H1 (cell line): ENCODE measurements around the gene TYK2. TPM values are rescaled to one million over a fixed set of nuclear protein-coding genes. Genes with fewer than 3 reads are reported as not detected.

Experiments
- BACH1 ChIP-seq: IDR thresholded peaks from 2 replicates; pipeline ENCODE4 v1.6.1; 2012; ENCODE audit warnings: low read length, improper control_type of control experiment
- BCL11A ChIP-seq, 2 experiments: IDR thresholded peaks; one replicate each; pipeline ENCODE4 v1.6.1; 2011; ENCODE audit warnings: low read depth in 2 of 2, low read length in 2 of 2, mild to moderate bottlenecking in 2 of 2
- CBX8 ChIP-seq: fragments of 300-800, 300-1000 bp; sonication (generic); IDR thresholded peaks from 2 replicates; pipeline ENCODE4 v1.7.1; 2016; ENCODE audit warnings: low read depth, low read length, borderline replicate concordance
- EGR1 ChIP-seq: IDR thresholded peaks from 2 replicates; pipeline ENCODE4 v1.6.1; 2011; ENCODE audit warnings: low read depth, low read length, borderline replicate concordance
- GTF2F1 ChIP-seq: IDR thresholded peaks from 2 replicates; pipeline ENCODE4 v1.6.1; 2012; ENCODE audit warnings: low read depth, low read length, improper control_type of control experiment, borderline replicate concordance
- JUN ChIP-seq: IDR thresholded peaks from 2 replicates; pipeline ENCODE4 v1.6.1; 2011; ENCODE audit warnings: low read depth, mild to moderate bottlenecking, improper control_type of control experiment, low read length
- POU5F1 ChIP-seq: IDR thresholded peaks from 2 replicates; pipeline ENCODE4 v1.6.1; 2011; ENCODE audit warnings: low read depth, mild to moderate bottlenecking, low read length, moderate library complexity
- RAD21 ChIP-seq, 2 experiments: IDR thresholded peaks in 1 of 2; conservative IDR thresholded peaks in 1 of 2; 2 replicates each; pipeline ENCODE4 v1.6.1; 2011; ENCODE audit warnings: low read depth in 2 of 2, low read length in 2 of 2, improper control_type of control experiment in 1 of 2, inconsistent platforms in 1 of 2, mild to moderate bottlenecking in 1 of 2, moderate library complexity in 1 of 2
- TEAD4 ChIP-seq: IDR thresholded peaks from 2 replicates; pipeline ENCODE4 v1.6.1; 2012; ENCODE audit warnings: low read depth, low read length, inconsistent platforms, mixed read lengths
- polyA plus RNA-seq, 7 experiments: library from polyadenylated mRNA; depleted of rRNA in 3 of 7; stranded (reverse) in 5 of 7; unstranded in 2 of 7; fragments of >200 nt in 5 of 7; fragments of 200-250 nt in 2 of 7; gene quantifications; 1 replicate in 5 of 7; 2 replicates in 1 of 7; 4 replicates in 1 of 7; pipeline versions ENCODE4 v1.2.1 to v1.2.3, GENCODE V29; 2011 to 2013; ENCODE audit warnings: missing spikeins in 2 of 7, mixed read lengths in 2 of 7
- total RNA-seq: library from RNA; stranded (reverse); fragmentation: NEBNext Ultra II Directional; extraction: Animal tissue kit (Norgen Biotek cat#: 25700); gene quantifications from 2 replicates; pipeline ENCODE4 v1.2.1, GENCODE V29; 2021
- TF ChIP-seq, protein P1 (sequence below): fragments of 300-600 bp; sonication (generic); IDR thresholded peaks from 2 replicates; pipeline ENCODE4 v1.7.1; 2012; ENCODE audit warnings: low read length, moderate library complexity, mild to moderate bottlenecking, inconsistent platforms; ENCODE audit not compliant: insufficient replicate concordance

Gene TYK2
- total and polyA plus RNA-seq, 2 of the 8 experiments (the other 6 are each of a cell fraction or from before 2014, with no cell fraction given), result 32.1 to 40.8 TPM

DNA sequence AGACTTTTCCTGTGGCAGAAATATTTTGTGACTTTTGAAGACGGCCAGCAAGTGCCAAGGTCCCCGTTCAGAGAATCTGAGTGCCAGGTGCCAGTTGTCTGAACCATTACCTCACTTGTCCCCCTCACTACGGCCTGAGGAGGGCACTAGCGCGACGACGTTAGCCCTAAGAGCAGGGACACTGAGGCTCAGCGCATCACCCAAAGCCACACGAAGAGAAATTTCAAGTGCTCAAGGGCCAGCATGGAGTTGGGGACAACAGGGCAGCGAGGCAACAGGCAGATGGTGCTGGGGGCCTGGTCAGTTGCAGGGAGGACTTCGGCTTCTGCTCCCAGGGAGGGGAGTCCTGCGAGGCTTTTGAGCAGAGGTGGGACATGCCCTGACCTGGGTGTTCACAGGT, 9.5 kb upstream of the TYK2 start (continued):
- TF ChIP-seq JUN (no peak), TEAD4 (no peak), CBX8 (no peak), GTF2F1 (no peak), EGR1 (no peak), BACH1 (no peak), BCL11A (IDR thresholded peaks at IDR 0.05; ENCODE audit: low read depth in 2 of 2, low read length in 2 of 2) (no peak), POU5F1 (no peak), RAD21 (IDR thresholded peaks at IDR 0.05 in 1 of 2, conservative IDR thresholded peaks at IDR 0.05 in 1 of 2; ENCODE audit: low read depth in 2 of 2, low read length in 2 of 2) (peak; percentile 18 to 26; a peak in 2 of 4 replicates)
- TF ChIP-seq, protein P1, sequence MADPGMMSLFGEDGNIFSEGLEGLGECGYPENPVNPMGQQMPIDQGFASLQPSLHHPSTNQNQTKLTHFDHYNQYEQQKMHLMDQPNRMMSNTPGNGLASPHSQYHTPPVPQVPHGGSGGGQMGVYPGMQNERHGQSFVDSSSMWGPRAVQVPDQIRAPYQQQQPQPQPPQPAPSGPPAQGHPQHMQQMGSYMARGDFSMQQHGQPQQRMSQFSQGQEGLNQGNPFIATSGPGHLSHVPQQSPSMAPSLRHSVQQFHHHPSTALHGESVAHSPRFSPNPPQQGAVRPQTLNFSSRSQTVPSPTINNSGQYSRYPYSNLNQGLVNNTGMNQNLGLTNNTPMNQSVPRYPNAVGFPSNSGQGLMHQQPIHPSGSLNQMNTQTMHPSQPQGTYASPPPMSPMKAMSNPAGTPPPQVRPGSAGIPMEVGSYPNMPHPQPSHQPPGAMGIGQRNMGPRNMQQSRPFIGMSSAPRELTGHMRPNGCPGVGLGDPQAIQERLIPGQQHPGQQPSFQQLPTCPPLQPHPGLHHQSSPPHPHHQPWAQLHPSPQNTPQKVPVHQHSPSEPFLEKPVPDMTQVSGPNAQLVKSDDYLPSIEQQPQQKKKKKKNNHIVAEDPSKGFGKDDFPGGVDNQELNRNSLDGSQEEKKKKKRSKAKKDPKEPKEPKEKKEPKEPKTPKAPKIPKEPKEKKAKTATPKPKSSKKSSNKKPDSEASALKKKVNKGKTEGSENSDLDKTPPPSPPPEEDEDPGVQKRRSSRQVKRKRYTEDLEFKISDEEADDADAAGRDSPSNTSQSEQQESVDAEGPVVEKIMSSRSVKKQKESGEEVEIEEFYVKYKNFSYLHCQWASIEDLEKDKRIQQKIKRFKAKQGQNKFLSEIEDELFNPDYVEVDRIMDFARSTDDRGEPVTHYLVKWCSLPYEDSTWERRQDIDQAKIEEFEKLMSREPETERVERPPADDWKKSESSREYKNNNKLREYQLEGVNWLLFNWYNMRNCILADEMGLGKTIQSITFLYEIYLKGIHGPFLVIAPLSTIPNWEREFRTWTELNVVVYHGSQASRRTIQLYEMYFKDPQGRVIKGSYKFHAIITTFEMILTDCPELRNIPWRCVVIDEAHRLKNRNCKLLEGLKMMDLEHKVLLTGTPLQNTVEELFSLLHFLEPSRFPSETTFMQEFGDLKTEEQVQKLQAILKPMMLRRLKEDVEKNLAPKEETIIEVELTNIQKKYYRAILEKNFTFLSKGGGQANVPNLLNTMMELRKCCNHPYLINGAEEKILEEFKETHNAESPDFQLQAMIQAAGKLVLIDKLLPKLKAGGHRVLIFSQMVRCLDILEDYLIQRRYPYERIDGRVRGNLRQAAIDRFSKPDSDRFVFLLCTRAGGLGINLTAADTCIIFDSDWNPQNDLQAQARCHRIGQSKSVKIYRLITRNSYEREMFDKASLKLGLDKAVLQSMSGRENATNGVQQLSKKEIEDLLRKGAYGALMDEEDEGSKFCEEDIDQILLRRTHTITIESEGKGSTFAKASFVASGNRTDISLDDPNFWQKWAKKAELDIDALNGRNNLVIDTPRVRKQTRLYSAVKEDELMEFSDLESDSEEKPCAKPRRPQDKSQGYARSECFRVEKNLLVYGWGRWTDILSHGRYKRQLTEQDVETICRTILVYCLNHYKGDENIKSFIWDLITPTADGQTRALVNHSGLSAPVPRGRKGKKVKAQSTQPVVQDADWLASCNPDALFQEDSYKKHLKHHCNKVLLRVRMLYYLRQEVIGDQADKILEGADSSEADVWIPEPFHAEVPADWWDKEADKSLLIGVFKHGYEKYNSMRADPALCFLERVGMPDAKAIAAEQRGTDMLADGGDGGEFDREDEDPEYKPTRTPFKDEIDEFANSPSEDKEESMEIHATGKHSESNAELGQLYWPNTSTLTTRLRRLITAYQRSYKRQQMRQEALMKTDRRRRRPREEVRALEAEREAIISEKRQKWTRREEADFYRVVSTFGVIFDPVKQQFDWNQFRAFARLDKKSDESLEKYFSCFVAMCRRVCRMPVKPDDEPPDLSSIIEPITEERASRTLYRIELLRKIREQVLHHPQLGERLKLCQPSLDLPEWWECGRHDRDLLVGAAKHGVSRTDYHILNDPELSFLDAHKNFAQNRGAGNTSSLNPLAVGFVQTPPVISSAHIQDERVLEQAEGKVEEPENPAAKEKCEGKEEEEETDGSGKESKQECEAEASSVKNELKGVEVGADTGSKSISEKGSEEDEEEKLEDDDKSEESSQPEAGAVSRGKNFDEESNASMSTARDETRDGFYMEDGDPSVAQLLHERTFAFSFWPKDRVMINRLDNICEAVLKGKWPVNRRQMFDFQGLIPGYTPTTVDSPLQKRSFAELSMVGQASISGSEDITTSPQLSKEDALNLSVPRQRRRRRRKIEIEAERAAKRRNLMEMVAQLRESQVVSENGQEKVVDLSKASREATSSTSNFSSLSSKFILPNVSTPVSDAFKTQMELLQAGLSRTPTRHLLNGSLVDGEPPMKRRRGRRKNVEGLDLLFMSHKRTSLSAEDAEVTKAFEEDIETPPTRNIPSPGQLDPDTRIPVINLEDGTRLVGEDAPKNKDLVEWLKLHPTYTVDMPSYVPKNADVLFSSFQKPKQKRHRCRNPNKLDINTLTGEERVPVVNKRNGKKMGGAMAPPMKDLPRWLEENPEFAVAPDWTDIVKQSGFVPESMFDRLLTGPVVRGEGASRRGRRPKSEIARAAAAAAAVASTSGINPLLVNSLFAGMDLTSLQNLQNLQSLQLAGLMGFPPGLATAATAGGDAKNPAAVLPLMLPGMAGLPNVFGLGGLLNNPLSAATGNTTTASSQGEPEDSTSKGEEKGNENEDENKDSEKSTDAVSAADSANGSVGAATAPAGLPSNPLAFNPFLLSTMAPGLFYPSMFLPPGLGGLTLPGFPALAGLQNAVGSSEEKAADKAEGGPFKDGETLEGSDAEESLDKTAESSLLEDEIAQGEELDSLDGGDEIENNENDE, result no peak
